SK-N-SH treated with all-trans-retinoic acid at 6 μM for 48 hours (cell line): ENCODE measurements around the gene KCNA2.

Experiments used
- CREB5 ChIP-seq: fragments of 250-450 bp; sonication (Bioruptor Pico); IDR thresholded peaks from 2 replicates; pipeline ENCODE4 v1.5.1; 2020; ENCODE audit warnings: low read depth, mild to moderate bottlenecking, moderate library complexity
- CSDC2 ChIP-seq: fragments of 250-450 bp; sonication (Bioruptor Pico); IDR thresholded peaks from 2 replicates; pipeline ENCODE4 v1.5.0; 2020; ENCODE audit warnings: mild to moderate bottlenecking, moderate library complexity
- CSRNP3 ChIP-seq: fragments of 250-450 bp; sonication (Bioruptor Pico); IDR thresholded peaks from 2 replicates; pipeline ENCODE4 v1.5.1; 2021; ENCODE audit warnings: mild to moderate bottlenecking, moderate library complexity
- OSR1 ChIP-seq: fragments of 250-450 bp; sonication (Bioruptor Pico); IDR thresholded peaks from 2 replicates; pipeline ENCODE4 v1.8.0; 2022; ENCODE audit warnings: moderate library complexity, mild to moderate bottlenecking, inconsistent platforms
- PATZ1 ChIP-seq: fragments of 250-450 bp; sonication (Bioruptor Pico); IDR thresholded peaks from 2 replicates; pipeline ENCODE4 v1.8.0; 2020; ENCODE audit warnings: mild to moderate bottlenecking, moderate library complexity, borderline replicate concordance
- RARB ChIP-seq: fragments of 250-450 bp; sonication (Bioruptor Pico); IDR thresholded peaks from 2 replicates; pipeline ENCODE4 v1.8.0; 2021; ENCODE audit warnings: mild to moderate bottlenecking, moderate library complexity
- TCF4 ChIP-seq: fragments of 250-450 bp; sonication (Bioruptor Pico); IDR thresholded peaks from 2 replicates; pipeline ENCODE4 v1.8.0; 2021; ENCODE audit warnings: mild to moderate bottlenecking, moderate library complexity, borderline replicate concordance
- TOX ChIP-seq: fragments of 250-450 bp; sonication (Bioruptor Pico); IDR thresholded peaks from 2 replicates; pipeline ENCODE4 v1.8.0; 2021; ENCODE audit warnings: mild to moderate bottlenecking, moderate library complexity, borderline replicate concordance
- TSHZ2 ChIP-seq: fragments of 250-450 bp; sonication (Bioruptor Pico); IDR thresholded peaks from 2 replicates; pipeline ENCODE4 v1.5.0; 2020; ENCODE audit warnings: mild to moderate bottlenecking, moderate library complexity
- ZFP30 ChIP-seq: fragments of 450-650 bp; formaldehyde crosslinking; IDR thresholded peaks from 2 replicates; pipeline ENCODE4 v1.5.0; 2022; ENCODE audit warnings: mild to moderate bottlenecking, moderate library complexity
- ZNF565 ChIP-seq: fragments of 450-650 bp; formaldehyde crosslinking; conservative IDR thresholded peaks from 2 replicates; pipeline ENCODE4 v1.5.0; 2020; ENCODE audit warnings: low read depth, mild to moderate bottlenecking, moderate library complexity

- TF ChIP-seq CSRNP3 (no peak), ZNF565 (CRISPR knock-in tag) (no peak), TOX (CRISPR knock-in tag) (no peak), TCF4 (CRISPR knock-in tag) (no peak), ZFP30 (CRISPR knock-in tag) (no peak), OSR1 (CRISPR knock-in tag) (no peak), TSHZ2 (no peak), CREB5 (CRISPR knock-in tag) (no peak), RARB (CRISPR knock-in tag) (no peak), CSDC2 (no peak), PATZ1 (CRISPR knock-in tag) (no peak)
Observed at GRCh38 chr1:110607536-110608230, 1.5 kb upstream of the KCNA2 start.
